Hepatocyte (in vitro differentiated cells): Measurements from ENCODE around the gene EFL1. TPM values are rescaled to one million over a fixed set of nuclear protein-coding genes. Genes with fewer than 3 reads are reported as not detected.

Experiments used
- DNase-seq: peaks from one replicate; pipeline ENCODE4 v3.0.0-alpha.2; 2016; ENCODE audit warnings: low spot score
- H2AFZ ChIP-seq: fragments of 200-600 bp; sonication (generic); 2 replicates; pipeline ENCODE4 v1.6.0; 2016; ENCODE audit warnings: antibody characterized with exemption, mild to moderate bottlenecking
- H3K27ac ChIP-seq: fragments of 200-600 bp; sonication (generic); 2 replicates; pipeline ENCODE4 v1.5.1; 2016; ENCODE audit warnings: mild to moderate bottlenecking
- H3K27me3 ChIP-seq: fragments of 200-600 bp; sonication (generic); 2 replicates; pipeline ENCODE4 v1.6.1; 2016
- H3K36me3 ChIP-seq: fragments of 200-600 bp; sonication (generic); replicated peaks from 2 replicates; pipeline ENCODE4 v1.5.1; 2016; ENCODE audit warnings: low read depth; ENCODE audit not compliant: insufficient read depth
- H3K4me1 ChIP-seq: fragments of 200-600 bp; sonication (generic); 2 replicates; pipeline ENCODE4 v1.5.1; 2016; ENCODE audit warnings: mild to moderate bottlenecking, moderate library complexity; ENCODE audit not compliant: insufficient read depth
- H3K4me2 ChIP-seq: fragments of 200-600 bp; sonication (generic); 2 replicates; pipeline ENCODE4 v1.6.0; 2016
- H3K4me3 ChIP-seq: fragments of 200-600 bp; sonication (generic); 2 replicates; pipeline ENCODE4 v1.5.1; 2016; ENCODE audit warnings: mild to moderate bottlenecking
- H3K79me2 ChIP-seq: fragments of 200-600 bp; sonication (generic); 2 replicates; pipeline ENCODE4 v1.6.0; 2017; ENCODE audit warnings: mild to moderate bottlenecking
- H3K9me2 ChIP-seq: fragments of 200-600 bp; sonication (generic); replicated peaks from 2 replicates; pipeline ENCODE4 v1.6.0; 2017; ENCODE audit warnings: mild to moderate bottlenecking; ENCODE audit not compliant: insufficient read depth
- H3K9me3 ChIP-seq: fragments of 200-600 bp; sonication (generic); 2 replicates; pipeline ENCODE4 v1.5.1; 2016; ENCODE audit warnings: low read depth, mild to moderate bottlenecking
- H4K20me1 ChIP-seq: fragments of 200-600 bp; sonication (generic); 2 replicates; pipeline ENCODE4 v1.6.0; 2016; ENCODE audit warnings: mild to moderate bottlenecking; ENCODE audit not compliant: insufficient read depth, poor library complexity, severe bottlenecking
- EZH2 ChIP-seq: fragments of 200-600 bp; sonication (generic); IDR thresholded peaks from 2 replicates; pipeline ENCODE4 v1.6.1; 2016; ENCODE audit warnings: antibody characterized with exemption, mild to moderate bottlenecking, borderline replicate concordance
- EZH2phosphoT487 ChIP-seq: fragments of 200-600 bp; sonication (generic); IDR thresholded peaks from one replicate; pipeline ENCODE4 v1.6.1; 2018; ENCODE audit warnings: antibody characterized with exemption, mild to moderate bottlenecking, low read depth, moderate library complexity; ENCODE audit not compliant: unreplicated experiment, severe bottlenecking
- WGBS: methylation state at CpG from one replicate; pipeline ENCODE4 v1.1.6; 2016; ENCODE audit warnings: low lambda C conversion rate; ENCODE audit errors: missing lambda C conversion rate; 5-methylcytosine and 5-hydroxymethylcytosine counted together
- polyA plus RNA-seq: library from polyadenylated mRNA; unstranded; fragments of >200 nt; fragmentation: Nextera tagmentation; extraction: Ambion mirVana; gene quantifications from 2 replicates; pipeline ENCODE4 v1.2.1, GENCODE V29; 2016
- total RNA-seq: library from RNA; depleted of rRNA; stranded (reverse); fragments of >200 nt; gene quantifications from 2 replicates; pipeline ENCODE4 v1.2.3, GENCODE V29; 2014
- TF ChIP-seq, protein P1 (sequence below): fragments of 200-600 bp; sonication (generic); IDR thresholded peaks from 2 replicates; pipeline ENCODE4 v1.5.1; 2016; ENCODE audit warnings: antibody characterized with exemption, mild to moderate bottlenecking; ENCODE audit not compliant: poor library complexity

EFL1 gene
- total and polyA plus RNA-seq, 2 experiments from 2014 or later = 11.6 to 19.0 TPM

DNA sequence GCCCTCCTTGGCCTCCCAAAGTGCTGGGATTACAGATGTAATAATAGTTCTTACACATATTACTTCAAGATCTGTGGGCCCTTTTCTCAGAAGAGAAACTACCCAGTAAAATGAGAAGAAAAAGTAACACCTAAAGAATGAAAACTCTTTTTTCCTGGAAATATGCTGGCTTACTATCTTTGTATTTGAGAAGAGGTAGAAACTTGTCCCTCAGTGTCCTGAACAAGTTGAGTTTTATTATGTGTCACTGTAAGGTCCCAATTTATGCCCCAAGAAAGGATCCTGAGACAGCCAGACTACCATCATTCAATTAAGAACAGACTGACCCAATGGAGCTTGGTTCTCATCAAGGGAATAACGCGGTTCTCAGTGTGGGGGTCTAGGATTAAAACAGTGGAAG lies 93.8 kb downstream of the EFL1 start:
- WGBS = 100% methylated on average over 2 of the region's 2 CpGs
- no peak for DNase-seq
- Histone ChIP-seq H3K36me3 (no peaks in the 10 kb centered on the region), H3K27ac (no peak overlapping the region), H4K20me1 (no peaks in the 10 kb centered on the region), H3K4me2 (no peak overlapping the region), H2AFZ (no peak overlapping the region), H3K27me3 (no peaks in the 10 kb centered on the region), H3K4me1 (no peaks in the 10 kb centered on the region), H3K79me2 (no peaks in the 10 kb centered on the region), H3K9me2 (no peaks in the 10 kb centered on the region), H3K9me3 (no peaks in the 10 kb centered on the region), H3K4me3 (no peak overlapping the region)
- TF ChIP-seq, protein P1, sequence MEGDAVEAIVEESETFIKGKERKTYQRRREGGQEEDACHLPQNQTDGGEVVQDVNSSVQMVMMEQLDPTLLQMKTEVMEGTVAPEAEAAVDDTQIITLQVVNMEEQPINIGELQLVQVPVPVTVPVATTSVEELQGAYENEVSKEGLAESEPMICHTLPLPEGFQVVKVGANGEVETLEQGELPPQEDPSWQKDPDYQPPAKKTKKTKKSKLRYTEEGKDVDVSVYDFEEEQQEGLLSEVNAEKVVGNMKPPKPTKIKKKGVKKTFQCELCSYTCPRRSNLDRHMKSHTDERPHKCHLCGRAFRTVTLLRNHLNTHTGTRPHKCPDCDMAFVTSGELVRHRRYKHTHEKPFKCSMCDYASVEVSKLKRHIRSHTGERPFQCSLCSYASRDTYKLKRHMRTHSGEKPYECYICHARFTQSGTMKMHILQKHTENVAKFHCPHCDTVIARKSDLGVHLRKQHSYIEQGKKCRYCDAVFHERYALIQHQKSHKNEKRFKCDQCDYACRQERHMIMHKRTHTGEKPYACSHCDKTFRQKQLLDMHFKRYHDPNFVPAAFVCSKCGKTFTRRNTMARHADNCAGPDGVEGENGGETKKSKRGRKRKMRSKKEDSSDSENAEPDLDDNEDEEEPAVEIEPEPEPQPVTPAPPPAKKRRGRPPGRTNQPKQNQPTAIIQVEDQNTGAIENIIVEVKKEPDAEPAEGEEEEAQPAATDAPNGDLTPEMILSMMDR = no peak
- TF ChIP-seq EZH2phosphoT487 (no peak), EZH2 (no peak)

DNA sequence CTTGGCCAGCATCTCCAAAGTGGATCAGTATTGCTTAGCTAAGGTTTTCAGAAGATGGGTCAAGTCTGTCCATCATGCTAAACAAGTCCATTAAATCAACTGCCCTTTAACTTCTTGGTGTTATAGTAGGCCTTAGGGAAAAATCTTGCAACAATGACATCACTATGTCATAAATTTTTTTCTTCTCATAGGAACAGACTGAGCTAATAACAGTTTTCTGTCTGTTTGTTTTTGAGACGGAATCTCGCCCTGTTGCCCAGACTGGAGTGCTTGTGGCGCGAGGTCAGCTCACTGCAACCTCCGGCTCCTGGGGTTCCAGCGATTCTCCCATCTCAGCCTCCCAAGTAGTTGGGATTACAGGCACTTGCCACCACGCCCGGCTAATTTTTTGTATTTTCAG lies 94.2 kb downstream of the EFL1 start:
- whole genome bisulfite sequencing = 94% methylated on average over 8 of the region's 8 CpGs
- H3K9me3 ChIP-seq = no peaks in the 10 kb centered on the region
- H4K20me1 ChIP-seq = no peaks in the 10 kb centered on the region
- H3K9me2 ChIP-seq = no peaks in the 10 kb centered on the region
- no peaks in the 10 kb centered on the region for H3K27me3 ChIP-seq
- no peak overlapping the region for H3K4me3 ChIP-seq
- DNase-seq = no peak
- H3K4me1 ChIP-seq = no peaks in the 10 kb centered on the region
- no peaks in the 10 kb centered on the region for H3K36me3 ChIP-seq
- H3K4me2 ChIP-seq = no peak overlapping the region
- no peaks in the 10 kb centered on the region for H3K79me2 ChIP-seq
- TF ChIP-seq EZH2phosphoT487 (no peak), EZH2 (no peak)
- TF ChIP-seq, protein P1 = no peak
- no peak overlapping the region for H3K27ac ChIP-seq
- no peak overlapping the region for H2AFZ ChIP-seq

DNA sequence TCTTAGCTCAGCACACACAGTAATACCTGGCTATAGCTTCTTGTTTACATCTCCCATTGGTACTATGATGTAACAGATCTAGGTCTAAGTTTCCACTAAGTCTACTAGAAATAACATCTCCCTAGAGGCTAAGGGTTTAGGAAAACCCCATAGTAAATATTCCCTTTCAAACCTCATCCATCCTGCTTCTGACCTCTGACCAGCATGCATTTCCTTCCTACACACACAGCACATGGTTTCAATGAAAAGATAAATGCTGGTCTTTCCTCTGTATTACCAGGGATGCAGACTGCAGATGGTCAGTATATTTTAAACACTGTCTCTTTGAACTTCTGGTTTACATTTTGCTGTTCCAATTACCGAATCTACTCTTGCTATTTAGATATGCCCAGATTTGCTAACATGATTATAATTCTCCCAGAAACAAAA lies 96.6 kb downstream of the EFL1 start:
- WGBS = 50% methylated on average over 1 of the region's 1 CpG
- H3K79me2 ChIP-seq = no peaks in the 10 kb centered on the region
- no peaks in the 10 kb centered on the region for H3K9me2 ChIP-seq
- H3K9me3 ChIP-seq = no peaks in the 10 kb centered on the region
- no peak overlapping the region for H3K4me3 ChIP-seq
- TF ChIP-seq EZH2 = no peak
- no peak for TF ChIP-seq EZH2phosphoT487
- TF ChIP-seq, protein P1 = no peak
- no peak overlapping the region for H3K27ac ChIP-seq
- H3K4me1 ChIP-seq = no peaks in the 10 kb centered on the region
- no peak overlapping the region for H3K4me2 ChIP-seq
- no peaks in the 10 kb centered on the region for H3K27me3 ChIP-seq
- H2AFZ ChIP-seq = no peak overlapping the region
- no peaks in the 10 kb centered on the region for H3K36me3 ChIP-seq
- DNase-seq = no peak
- H4K20me1 ChIP-seq = no peaks in the 10 kb centered on the region

DNA sequence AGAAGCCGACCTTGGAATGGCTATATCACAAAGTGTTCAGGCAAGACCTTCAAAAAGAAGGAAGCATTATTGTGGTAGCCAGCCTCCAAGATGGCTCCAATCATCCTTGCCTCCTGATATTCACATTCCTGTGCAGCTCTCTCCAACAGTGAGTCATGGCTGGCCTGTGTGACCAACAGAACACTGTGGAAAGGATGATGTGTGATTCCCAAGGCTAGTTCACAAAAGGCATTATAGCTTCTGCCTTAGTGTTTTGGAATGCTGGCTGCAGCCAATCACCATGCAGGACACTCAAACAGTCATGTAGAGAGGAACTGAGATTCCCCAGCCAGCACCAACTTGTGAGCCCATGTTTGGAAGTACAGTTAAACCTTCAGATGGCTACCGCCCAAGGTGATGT lies 102.6 kb downstream of the EFL1 start:
- no peaks in the 10 kb centered on the region for H4K20me1 ChIP-seq
- H3K4me3 ChIP-seq = no peak overlapping the region
- H3K79me2 ChIP-seq = no peaks in the 10 kb centered on the region
- no peak overlapping the region for H2AFZ ChIP-seq
- WGBS = 100% methylated on average over 2 of the region's 2 CpGs
- H3K9me2 ChIP-seq = no peaks in the 10 kb centered on the region
- H3K27ac ChIP-seq = no peak overlapping the region
- H3K27me3 ChIP-seq = no peaks in the 10 kb centered on the region
- H3K36me3 ChIP-seq = no peaks in the 10 kb centered on the region
- TF ChIP-seq, protein P1 = no peak
- TF ChIP-seq EZH2 = no peak
- no peak for TF ChIP-seq EZH2phosphoT487
- no peak overlapping the region for H3K4me2 ChIP-seq
- no peaks in the 10 kb centered on the region for H3K4me1 ChIP-seq
- H3K9me3 ChIP-seq = no peaks in the 10 kb centered on the region
- peak; percentile 34 for DNase-seq
